HG02938 (cell line): ENCODE measurements around the gene ZNF580.

Experiments
- ATAC-seq: cut with Tn5 transposase; IDR thresholded peaks from one replicate; pipeline ENCODE4 v1.9.1; 2021; ENCODE audit warnings: mild to moderate bottlenecking, moderate library complexity; ENCODE audit not compliant: unreplicated experiment

ZNF580 gene

DNA sequence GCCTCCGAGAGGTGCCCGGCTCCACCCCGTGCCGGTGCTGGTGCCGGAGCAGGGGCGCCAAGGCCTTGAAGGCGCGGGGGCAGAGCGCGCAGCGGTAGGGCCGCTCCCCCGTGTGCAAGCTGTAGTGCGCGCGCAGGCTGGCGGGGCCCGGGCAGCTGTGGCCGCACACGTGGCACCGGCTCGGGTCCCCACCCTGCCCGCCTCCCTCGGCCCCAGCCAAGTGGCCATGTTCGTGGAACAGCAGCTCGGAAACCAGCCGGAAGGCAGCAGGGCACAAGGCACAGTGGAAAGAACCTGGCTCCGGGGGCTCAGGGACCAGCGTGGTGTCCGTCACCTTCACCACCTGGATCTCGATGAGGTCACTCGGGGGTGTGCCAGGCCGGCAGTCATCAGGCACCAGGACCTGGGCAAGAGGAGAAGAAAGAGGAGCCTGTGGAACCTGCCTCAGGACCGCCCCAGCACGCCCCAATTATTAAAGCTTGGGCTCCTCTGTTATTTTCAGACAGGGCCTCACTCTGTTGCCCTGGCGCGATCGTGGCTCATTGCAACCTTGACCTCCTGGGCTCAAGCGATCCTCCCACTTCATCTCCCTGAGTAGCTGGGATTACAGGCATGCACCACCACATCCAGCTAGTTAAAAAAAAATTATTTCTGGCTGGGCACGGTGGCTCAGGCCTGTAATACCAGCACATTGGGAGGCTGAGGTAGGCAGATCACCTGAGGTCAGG is 18.4 kb upstream of the ZNF580 start:
- no peak for ATAC-seq

- ATAC-seq, result no peak
These were observed 17.7 kb upstream of the ZNF580 start for GRCh38 chr19:55623130-55623529.

DNA sequence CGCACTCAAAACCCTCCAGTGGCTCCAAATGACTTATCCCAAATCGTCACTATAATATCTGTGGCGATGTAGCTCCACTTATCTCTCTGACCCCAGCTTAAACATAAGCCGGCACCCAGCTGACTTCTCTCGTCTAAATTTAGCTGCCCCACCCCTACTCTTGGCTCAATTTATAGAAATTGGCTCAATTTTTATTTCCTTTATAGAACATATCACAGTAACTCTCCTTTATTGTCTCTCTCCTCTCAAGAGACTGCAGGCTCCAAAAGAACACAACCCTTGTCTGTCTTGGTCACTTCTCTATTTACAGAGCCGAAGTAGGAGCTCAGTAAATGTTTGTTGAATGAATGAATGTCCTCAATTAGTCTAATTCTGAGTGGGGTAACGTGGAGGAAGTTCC is 17.2 kb upstream of the ZNF580 start:
- ATAC-seq, result no peak

DNA sequence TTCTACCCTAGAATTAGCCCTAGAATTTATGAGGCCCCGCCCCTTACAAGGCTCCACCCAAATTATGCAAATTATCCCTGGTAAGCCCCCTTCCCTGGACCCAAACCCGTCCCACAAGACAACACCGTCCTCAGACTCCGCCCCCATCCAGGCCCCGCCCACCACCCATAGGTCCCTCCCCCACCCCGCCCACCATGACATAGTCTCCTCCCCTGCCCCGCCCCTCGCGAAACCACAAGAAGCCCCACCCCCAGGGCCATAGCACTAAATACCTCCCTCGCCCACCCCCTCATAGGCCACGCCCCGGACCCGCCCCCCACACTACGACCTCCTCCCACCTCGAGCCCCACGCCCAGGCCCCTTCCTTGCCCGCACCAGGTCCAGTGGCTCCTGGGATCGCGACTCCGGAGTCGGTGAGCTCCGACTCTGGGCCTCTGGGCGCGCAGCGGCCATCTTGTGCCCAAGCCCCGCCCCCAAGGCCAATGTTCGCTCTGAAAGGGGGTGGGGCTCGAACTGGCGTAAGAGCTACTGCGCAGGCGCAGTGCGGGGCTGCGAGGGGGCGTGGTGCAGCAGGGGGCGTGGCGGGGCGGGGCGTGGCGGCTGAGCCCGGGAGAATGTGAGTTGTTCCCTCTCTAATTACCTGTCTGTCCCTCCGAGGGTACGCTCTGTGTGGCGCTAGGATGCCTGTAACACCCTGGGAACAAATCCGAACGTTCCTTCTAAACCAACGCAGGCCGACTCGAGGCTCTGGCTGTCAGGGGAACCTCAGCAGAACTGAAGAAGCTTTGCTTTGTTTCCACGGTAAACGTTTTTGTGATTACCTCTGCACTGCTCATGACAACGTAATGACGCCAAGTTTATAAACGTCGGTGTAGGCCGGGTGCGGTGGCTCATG is 16.4 kb upstream of the ZNF580 start, which contains the start of gene ZNF784:
Gene ZNF784 (minus strand): TSS at position 458 of the 895 bp plus-strand sequence. CDS start 5 bp downstream, at position 453.
- no peak for ATAC-seq

GRCh38 chr19:55625004-55625326 is 15.8 kb upstream of the ZNF580 start:
- ATAC-seq, result no peak

- ATAC-seq, result no peak
These were observed 14.5 kb upstream of the ZNF580 start for GRCh38 chr19:55626350-55626749.

GRCh38 chr19:55632463-55632834 is 8.4 kb upstream of the ZNF580 start:
- no peak for ATAC-seq

- no peak for ATAC-seq
These were observed 6.9 kb upstream of the ZNF580 start for GRCh38 chr19:55633861-55634260.

- ATAC-seq, result no peak
These were observed 5.5 kb upstream of the ZNF580 start for GRCh38 chr19:55635334-55635717.

DNA sequence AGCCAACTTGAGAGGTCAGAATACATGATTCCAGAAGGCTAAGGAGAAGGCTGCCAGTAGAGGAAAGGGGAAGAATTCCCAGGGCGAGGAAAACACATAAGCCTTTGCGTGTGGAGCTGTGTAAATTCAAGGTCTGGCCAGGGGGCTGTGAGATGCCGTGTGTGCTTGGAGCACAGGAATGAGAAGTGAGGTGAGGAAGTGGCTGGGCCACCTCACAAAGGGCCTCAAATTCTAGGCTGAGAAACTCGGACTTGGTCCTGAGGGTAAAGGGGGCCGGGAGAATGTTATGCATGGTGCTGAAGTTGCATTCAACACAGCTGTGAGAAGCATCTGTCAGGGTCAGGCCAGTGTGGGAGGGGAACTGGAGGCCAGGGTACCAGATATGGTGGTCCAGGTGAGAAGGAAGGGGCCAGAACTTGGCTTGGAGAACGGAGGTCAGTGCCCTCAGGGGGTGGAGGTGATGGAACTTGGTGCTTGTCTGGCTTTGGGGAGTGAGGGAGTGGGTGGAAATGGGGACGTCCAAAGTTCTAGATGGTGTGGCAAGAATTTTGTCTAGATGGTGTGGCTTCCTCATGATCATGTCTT is 4.9 kb upstream of the ZNF580 start:
- ATAC-seq, result no peak

- no peak for ATAC-seq
These were observed 4.1 kb upstream of the ZNF580 start for GRCh38 chr19:55636723-55637122.

- no peak for ATAC-seq
These were observed 3.3 kb upstream of the ZNF580 start for GRCh38 chr19:55637534-55637933.

DNA sequence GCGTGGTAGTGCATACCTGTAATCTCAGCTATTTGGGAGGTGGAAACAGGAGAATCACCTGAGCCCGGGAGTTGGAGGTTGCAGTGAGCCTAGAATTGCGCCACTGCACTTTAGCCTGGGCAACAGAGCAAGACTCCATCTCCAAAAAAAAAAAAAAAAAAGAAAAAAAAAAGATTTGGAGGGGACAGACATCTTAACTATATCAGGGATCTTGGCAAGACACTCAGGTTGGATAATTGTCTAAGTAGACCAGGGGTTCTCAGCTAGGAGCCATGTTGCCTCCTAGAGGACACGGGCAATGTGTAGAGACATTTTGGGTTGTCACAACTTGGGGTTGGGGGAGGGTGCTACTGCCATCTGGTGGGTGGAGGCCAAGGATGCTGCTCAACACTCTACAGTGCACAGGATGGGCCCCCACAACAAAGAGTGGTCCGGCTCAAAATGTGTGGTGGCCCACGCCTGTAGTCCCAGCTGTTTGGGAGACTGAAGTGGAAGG is 1.9 kb upstream of the ZNF580 start:
- ATAC-seq, result no peak

DNA sequence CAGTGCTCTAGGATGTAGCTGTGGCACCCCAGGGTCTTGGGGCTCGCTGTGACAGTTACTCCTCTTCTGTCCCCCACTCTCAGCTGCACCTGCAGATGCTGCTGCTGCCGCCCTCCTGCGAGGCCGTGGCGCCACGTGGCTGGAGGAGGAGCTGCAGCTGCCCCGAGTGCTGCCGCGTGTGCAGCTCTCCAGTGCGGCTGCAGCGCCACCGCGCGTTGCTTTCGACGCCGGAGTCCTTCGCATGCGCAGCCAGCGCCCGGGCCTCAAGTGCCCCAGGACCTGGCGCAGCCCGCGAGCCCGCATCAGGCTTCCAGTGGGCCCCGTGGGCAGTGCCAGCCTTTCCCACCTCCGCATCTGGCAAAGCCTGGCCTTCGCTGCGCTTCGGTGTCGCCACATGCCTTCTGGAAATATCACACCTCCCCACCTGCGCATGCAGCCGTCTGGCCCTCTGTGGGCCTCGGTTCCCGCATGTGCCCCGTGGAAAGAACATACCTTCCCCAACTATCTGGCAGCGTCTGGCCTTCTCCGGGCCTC is 692 bp upstream of the ZNF580 start:
- ATAC-seq, result no peak

DNA sequence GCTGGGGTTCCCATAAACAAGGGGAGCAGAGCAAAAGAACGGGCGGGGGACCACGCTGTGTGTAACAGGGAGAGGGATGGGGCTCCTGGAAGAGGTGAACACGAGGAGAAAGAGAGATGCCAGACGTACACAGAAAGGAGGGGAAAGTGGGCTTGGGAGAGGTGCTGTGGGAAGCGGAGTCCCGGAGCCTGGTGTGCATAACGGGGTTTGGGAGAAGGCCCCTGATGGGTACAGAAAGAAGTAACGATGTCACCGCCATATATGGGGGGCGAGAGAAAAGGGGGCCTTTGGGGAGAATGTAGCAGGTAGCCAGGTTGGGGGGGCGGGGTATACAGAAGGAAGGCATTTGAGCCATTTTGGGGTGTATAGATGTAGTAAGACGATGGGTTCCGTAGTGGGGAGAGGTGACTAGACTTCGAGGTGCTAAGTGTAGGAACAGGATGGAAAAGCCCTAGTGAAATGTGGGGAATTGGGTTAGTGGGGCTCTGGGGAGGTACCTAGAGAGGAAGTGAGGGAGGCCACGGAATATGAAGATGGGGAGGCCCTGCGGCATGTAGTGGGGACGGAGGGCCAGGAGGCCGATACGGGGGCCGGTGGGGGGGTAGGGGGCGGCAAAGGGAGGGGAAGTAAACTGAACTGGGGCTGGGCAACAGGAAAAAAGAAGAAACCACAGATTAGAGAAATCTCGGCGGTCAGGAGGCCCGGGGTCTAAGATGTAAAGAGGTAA is 787 bp downstream of the ZNF580 start:
- ATAC-seq, result no peak

DNA sequence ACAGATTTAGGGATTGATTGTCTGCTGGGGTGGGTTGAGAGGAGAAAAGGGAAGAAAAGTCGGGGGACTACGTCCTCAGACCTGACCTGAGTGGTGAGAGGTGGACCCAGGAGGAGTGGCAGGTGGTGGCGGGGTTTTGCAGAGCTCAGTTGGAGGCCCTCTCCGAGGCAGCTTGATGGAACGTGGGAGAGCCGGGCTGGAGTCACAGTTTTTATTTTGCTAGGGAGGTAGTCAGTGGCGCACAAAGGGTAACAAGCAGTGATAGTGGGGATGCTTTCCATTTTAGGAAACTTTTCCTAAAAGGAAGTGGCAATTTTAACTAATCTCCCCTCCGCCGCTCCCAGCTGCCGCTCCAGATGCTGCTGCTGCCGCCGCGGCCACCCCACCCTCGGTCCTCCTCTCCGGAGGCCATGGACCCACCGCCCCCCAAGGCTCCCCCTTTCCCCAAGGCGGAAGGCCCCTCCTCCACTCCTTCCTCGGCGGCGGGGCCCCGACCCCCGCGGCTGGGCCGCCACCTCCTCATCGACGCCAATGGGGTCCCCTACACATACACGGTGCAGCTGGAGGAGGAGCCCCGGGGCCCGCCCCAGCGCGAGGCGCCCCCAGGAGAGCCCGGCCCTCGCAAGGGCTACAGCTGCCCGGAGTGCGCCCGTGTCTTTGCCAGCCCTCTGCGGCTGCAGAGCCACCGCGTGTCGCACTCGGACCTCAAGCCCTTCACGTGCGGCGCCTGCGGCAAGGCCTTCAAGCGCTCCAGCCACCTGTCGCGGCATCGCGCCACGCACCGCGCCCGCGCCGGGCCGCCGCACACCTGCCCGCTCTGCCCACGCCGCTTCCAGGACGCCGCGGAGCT is 1.6 kb downstream of the ZNF580 start:
- ATAC-seq, result no peak

DNA sequence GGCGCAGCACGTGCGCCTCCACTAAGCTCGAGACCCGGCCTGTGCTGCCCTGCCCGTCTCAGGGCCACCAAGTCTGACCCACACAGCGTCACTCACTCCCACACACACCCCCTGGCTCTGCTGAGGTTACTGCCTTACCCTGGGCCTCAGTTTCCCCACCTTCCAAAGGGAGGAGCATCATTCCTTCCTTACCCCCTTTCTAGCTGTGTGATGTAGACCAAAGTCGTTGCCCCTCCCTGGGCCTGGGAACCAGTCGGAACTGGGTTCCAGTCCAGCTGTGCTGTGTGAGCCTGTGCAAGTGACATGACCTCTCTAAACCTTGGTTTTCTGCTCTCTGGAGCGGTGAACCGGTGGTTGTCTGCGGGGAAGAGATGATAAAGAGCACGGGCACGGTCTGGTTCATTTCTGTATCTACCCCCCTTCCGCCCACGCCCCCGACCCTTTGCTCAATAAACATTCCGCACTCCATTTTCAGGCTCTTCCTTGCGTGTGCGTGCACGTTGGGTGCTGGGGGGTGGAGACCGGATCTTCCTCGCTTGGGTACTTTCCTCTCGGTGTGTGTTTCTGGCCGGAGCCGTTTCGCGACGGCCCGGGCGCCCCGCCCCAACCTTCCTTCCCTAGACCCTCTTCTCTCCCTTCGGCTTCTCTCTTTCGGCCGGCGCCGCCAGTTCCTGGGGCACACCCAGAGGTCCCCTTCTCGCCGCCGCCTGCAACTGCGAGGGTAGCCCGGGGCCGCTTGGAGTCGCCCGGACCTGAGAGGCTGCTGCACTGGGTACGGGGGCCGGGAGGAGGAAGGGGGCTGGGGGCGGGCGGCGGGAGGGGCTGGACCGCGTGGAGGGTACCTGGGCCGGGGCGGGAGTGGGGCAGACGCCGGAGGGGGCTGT is 2.4 kb downstream of the ZNF580 start, which contains the start of gene ZNF581:
Gene ZNF581 (plus strand): TSS at position 647 of the 884 bp plus-strand sequence. CDS start 923 bp downstream, outside the sequence.
- ATAC-seq, result no peak

DNA sequence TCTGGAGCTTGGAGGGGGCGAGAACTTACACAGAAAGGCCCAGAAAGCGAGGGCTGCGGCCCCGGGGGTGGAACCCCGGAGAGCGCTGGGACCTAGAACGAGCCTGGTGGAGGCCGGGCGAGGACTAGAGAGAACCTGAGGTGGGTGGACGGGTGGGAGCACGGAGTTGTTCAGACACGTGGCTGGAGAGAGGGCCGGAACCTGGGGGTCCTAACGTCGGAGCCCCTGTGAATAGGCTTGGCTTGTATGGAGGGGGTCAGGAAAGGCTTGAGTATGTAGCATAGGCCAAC is 3.0 kb downstream of the ZNF580 start:
- no peak for ATAC-seq
